ENCODE data around the gene RSRC1. TPM values are rescaled to one million over a fixed set of nuclear protein-coding genes. Genes with fewer than 3 reads are reported as not detected.

Gene RSRC1
- total and polyA plus RNA-seq, 2 of the 13 experiments (the other 11 are each of a cell fraction or from before 2014, with no cell fraction given) = 4.9 to 63.0 TPM

- H3K9me3 ChIP-seq (ENCODE audit: low read length) = no peaks in the 10 kb centered on the region
- no TSS peak for BruUV-seq (replicated peaks)
- POLR2A ChIA-PET = no interaction called here
- DNase-seq (ENCODE audit: low spot score) = no peak
- ATAC-seq = no peak
- FAIRE-seq = no peak
- in situ Hi-C loops (cut with HindIII; ENCODE audit: extremely low pct_ligation_motif_present, low pct_unique_long_range_greater_than_20kb) = no loop called here
- peaks cover 3% of the 10 kb centered on the region for H3K79me2 ChIP-seq (ENCODE audit: insufficient read depth, low read length)
- CTCF ChIA-PET (ENCODE audit: low intra/inter-chr PET ratio, low total read pairs) = no interaction called here
- H3K4me1 ChIP-seq (ENCODE audit: insufficient read depth, low read length) = peaks cover 52% of the 10 kb centered on the region
- intact Hi-C loops (cut with micrococcal nuclease; ENCODE audit: unreplicated experiment) = loop anchor here (5.0 kb wide), 1 partner anchor 207 kb away; no protein-coding TSS in a partner anchor
- under 1% methylated on average over 38 of the region's 45 CpGs for WGBS (ENCODE audit: low lambda C conversion rate)
- no peak overlapping the region for H3K27ac ChIP-seq (ENCODE audit: extremely low read length, insufficient read depth, low read length)
- no peaks in the 10 kb centered on the region for H3K36me3 ChIP-seq (replicated peaks in 1 of 2; ENCODE audit: control insufficient read depth in 1 of 2, insufficient read depth in 2 of 2, low read length in 2 of 2)
- H2AFZ ChIP-seq (ENCODE audit: low read length) = no peak overlapping the region
- H3K4me2 ChIP-seq (ENCODE audit: low read depth, low read length) = peak overlapping the region; percentile 77
- no peak overlapping the region for H3K9ac ChIP-seq (ENCODE audit: insufficient read depth, low read depth, low read length)
- H3K4me3 ChIP-seq (replicated peaks in 1 of 3; ENCODE audit: insufficient read depth in 1 of 3, low read depth in 2 of 3, low read length in 3 of 3) = peak overlapping the region; percentile 39 to 75 (median 58); a peak in 5 of 6 replicates
- H4K20me1 ChIP-seq (ENCODE audit: insufficient read depth, low read length) = no peaks in the 10 kb centered on the region
- H3K27me3 ChIP-seq (ENCODE audit: control insufficient read depth in 1 of 2, insufficient read depth in 2 of 2, low read length in 2 of 2) = peaks cover 10 to 71% of the 10 kb centered on the region in 2 experiments
- TF ChIP-seq ZNF513 (CRISPR knock-in tag; conservative IDR thresholded peaks at IDR 0.05) (no peak), HNRNPLL (IDR thresholded peaks at IDR 0.05; ENCODE audit: low read depth, low read length, poor library complexity, severe bottlenecking) (peak; percentile 67), ARID4A (CRISPR knock-in tag; IDR thresholded peaks at IDR 0.05; ENCODE audit: borderline replicate concordance) (no peak), ZFP37 (CRISPR knock-in tag; IDR thresholded peaks at IDR 0.05; ENCODE audit: borderline replicate concordance) (no peak), ZNF263 (CRISPR knock-in tag; IDR thresholded peaks at IDR 0.05) (peak; percentile 68; the same call in 1 of the 2 replicates), EZH2 (conservative IDR thresholded peaks at IDR 0.05; ENCODE audit: low read depth, low read length) (0 out of 2 replicates have a peak, but pooled peaks have one; percentile 60), ZBTB20 (CRISPR knock-in tag; IDR thresholded peaks at IDR 0.05; ENCODE audit: borderline replicate concordance, low read depth) (no peak), RARG (CRISPR knock-in tag; IDR thresholded peaks at IDR 0.05; ENCODE audit: low read depth) (no peak), U2AF2 (IDR thresholded peaks at IDR 0.05; ENCODE audit: low read depth, low read length) (no peak), CBX2 (IDR thresholded peaks at IDR 0.05; ENCODE audit: low read depth, low read length) (peak; percentile 86; the same call in 1 of the 2 replicates), CBX2 (CRISPR knock-in tag; IDR thresholded peaks at IDR 0.05; ENCODE audit: low read depth) (no peak), ESRRA (CRISPR knock-in tag; IDR thresholded peaks at IDR 0.05; ENCODE audit: low read depth) (no peak), ZNF24 (IDR thresholded peaks at IDR 0.05) (no peak), PAF1 (CRISPR knock-in tag; IDR thresholded peaks at IDR 0.05) (no peak)
- TF ChIP-seq, protein P1, sequence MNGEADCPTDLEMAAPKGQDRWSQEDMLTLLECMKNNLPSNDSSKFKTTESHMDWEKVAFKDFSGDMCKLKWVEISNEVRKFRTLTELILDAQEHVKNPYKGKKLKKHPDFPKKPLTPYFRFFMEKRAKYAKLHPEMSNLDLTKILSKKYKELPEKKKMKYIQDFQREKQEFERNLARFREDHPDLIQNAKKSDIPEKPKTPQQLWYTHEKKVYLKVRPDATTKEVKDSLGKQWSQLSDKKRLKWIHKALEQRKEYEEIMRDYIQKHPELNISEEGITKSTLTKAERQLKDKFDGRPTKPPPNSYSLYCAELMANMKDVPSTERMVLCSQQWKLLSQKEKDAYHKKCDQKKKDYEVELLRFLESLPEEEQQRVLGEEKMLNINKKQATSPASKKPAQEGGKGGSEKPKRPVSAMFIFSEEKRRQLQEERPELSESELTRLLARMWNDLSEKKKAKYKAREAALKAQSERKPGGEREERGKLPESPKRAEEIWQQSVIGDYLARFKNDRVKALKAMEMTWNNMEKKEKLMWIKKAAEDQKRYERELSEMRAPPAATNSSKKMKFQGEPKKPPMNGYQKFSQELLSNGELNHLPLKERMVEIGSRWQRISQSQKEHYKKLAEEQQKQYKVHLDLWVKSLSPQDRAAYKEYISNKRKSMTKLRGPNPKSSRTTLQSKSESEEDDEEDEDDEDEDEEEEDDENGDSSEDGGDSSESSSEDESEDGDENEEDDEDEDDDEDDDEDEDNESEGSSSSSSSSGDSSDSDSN (CRISPR knock-in tag; IDR thresholded peaks at IDR 0.05) = 0 out of 2 replicates have a peak, but pooled peaks have one; percentile 22
Measured at GRCh38 chr3:158105710-158106253, 4.1 kb upstream of the RSRC1 start.

All from HepG2 (cell line).